ENCODE measurements around the gene TLR2. TPM values are rescaled to one million over a fixed set of nuclear protein-coding genes. Genes with fewer than 3 reads are reported as not detected.

Gene TLR2
- total RNA-seq, 1 experiment from 2014 or later = 1.1 TPM

GRCh38 chr4:153750197-153750817 lies 66.2 kb downstream of the TLR2 start:
- Histone ChIP-seq H3K27ac (ENCODE audit: low read depth, low read length, poor library complexity, severe bottlenecking) (no peak overlapping the region), H3K27me3 (replicated peaks; ENCODE audit: insufficient read depth, low read depth, low read length, poor library complexity) (no peaks in the 10 kb centered on the region), H3K36me3 (ENCODE audit: insufficient read depth, low read length, poor library complexity, severe bottlenecking) (no peaks in the 10 kb centered on the region), H3K9me3 (ENCODE audit: low read depth, low read length, poor library complexity, severe bottlenecking) (no peaks in the 10 kb centered on the region), H3K4me1 (ENCODE audit: insufficient read depth, low read length, poor library complexity, severe bottlenecking) (no peaks in the 10 kb centered on the region), H3K4me3 (ENCODE audit: low read depth, low read length, poor library complexity, severe bottlenecking) (no peak overlapping the region)
- ChIA-PET CTCF (interaction anchor here (0.5 to 1.7 kb wide), 8 partner anchors 9 to 766 kb away, joined by 3 to 12 read pairs (median 4); no protein-coding TSS in a partner anchor), POLR2A (ENCODE audit: low non-redundant PET) (no interaction called here)
- no peak for TF ChIP-seq EZH2 (IDR thresholded peaks at IDR 0.05; ENCODE audit: borderline replicate concordance, low read depth, low read length, poor library complexity, severe bottlenecking)
- TF ChIP-seq CTCF (conservative IDR thresholded peaks at IDR 0.05; ENCODE audit: low read depth, low read length) = peak; percentile 89
- peak; percentile 90 for DNase-seq (ENCODE audit: low spot score)
- BruUV-seq (replicated peaks) = no TSS peak
- intact Hi-C loops (cut with micrococcal nuclease; ENCODE audit: unreplicated experiment) = loop anchor here (1.0 to 5.0 kb wide), 3 partner anchors 116 to 608 kb away; no protein-coding TSS in a partner anchor

- Histone ChIP-seq H3K27me3 (replicated peaks; ENCODE audit: insufficient read depth, low read depth, low read length, poor library complexity) (no peaks in the 10 kb centered on the region), H3K9me3 (ENCODE audit: low read depth, low read length, poor library complexity, severe bottlenecking) (no peaks in the 10 kb centered on the region), H3K4me1 (ENCODE audit: insufficient read depth, low read length, poor library complexity, severe bottlenecking) (peaks cover 4% of the 10 kb centered on the region), H3K36me3 (ENCODE audit: insufficient read depth, low read length, poor library complexity, severe bottlenecking) (no peaks in the 10 kb centered on the region), H3K4me3 (ENCODE audit: low read depth, low read length, poor library complexity, severe bottlenecking) (no peak overlapping the region), H3K27ac (ENCODE audit: low read depth, low read length, poor library complexity, severe bottlenecking) (no peak overlapping the region)
- no peak for DNase-seq (ENCODE audit: low spot score)
- ChIA-PET CTCF (interaction anchor here (0.6 kb wide), 1 partner anchor 815 kb away, joined by 4 read pairs; no protein-coding TSS in a partner anchor), POLR2A (ENCODE audit: low non-redundant PET) (no interaction called here)
- BruUV-seq (replicated peaks) = no TSS peak
- intact Hi-C loops (cut with micrococcal nuclease; ENCODE audit: unreplicated experiment) = no loop called here
- TF ChIP-seq EZH2 (IDR thresholded peaks at IDR 0.05; ENCODE audit: borderline replicate concordance, low read depth, low read length, poor library complexity, severe bottlenecking) (no peak), CTCF (conservative IDR thresholded peaks at IDR 0.05; ENCODE audit: low read depth, low read length) (no peak)
These were observed 71.1 kb downstream of the TLR2 start for GRCh38 chr4:153755186-153755585.

Other genes starting within 250 kb of the TLR2 start
- 17.0 and 18.4 TPM in 2 replicates for gene TMEM131L, start 217.9 kb upstream of the TLR2 start, total RNA-seq (2021)
- gene RNF175, start 75.7 kb downstream of the TLR2 start, total RNA-seq (2021) = 6.8 and 9.0 TPM in 2 replicates
- gene SFRP2, start 104.8 kb downstream of the TLR2 start, total RNA-seq (2021) = 1.4 and 1.9 TPM in 2 replicates